Kidney capillary endothelial cell (primary cell): ENCODE measurements around the gene LACTB.

Experiments used
- DNase-seq: peaks from one replicate; pipeline ENCODE4 v3.0.0-alpha.2; 2018; ENCODE audit warnings: low spot score

LACTB gene

GRCh38 chr15:63133786-63134185 is 12.1 kb downstream of the LACTB start:
- DNase-seq: no peak

GRCh38 chr15:63134245-63134985 is 12.8 kb downstream of the LACTB start:
- DNase-seq: no peak

GRCh38 chr15:63135281-63135680 is 13.6 kb downstream of the LACTB start:
- no peak for DNase-seq

GRCh38 chr15:63135804-63136203 is 14.1 kb downstream of the LACTB start:
- peak; percentile 94 for DNase-seq

GRCh38 chr15:63136742-63137141 is 15.1 kb downstream of the LACTB start:
- DNase-seq: no peak

DNA sequence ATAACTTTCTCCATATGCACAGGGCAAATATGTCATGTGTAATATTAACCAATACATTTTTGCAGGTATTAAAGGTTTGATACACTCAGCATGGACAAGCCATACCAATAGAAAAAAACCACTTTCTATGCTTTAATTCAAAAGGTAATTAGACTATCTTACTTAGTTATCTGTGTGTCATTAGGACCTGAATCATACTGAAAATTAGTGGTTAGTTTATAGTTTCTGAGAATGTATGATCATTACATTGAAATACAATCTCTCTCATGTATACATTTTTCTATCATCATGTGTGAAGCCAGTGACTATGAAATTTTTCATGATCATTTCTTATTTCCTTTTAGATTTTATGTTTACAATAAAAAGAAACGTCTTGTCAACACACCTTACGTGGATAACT is 19.3 kb downstream of the LACTB start:
- DNase-seq: no peak

DNA sequence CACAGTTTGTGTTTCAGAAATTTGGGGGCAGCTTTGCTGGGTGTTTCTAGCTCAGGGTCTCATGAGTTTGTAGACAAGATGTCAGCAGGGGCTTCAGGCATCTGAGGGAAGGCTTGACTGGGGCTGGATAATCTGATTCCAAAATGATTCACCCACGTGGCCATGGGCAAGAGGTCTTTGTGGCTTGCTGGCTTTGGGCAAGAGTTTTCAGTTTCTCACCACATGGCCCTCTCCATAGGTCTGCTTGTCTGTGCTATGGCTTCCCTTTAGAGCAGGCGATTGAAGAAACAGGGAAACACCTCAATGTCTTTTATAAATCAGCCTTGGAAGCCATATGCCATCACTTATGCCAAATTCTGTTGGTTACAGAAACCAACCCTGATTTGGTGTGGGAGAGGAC is 23.8 kb downstream of the LACTB start:
- no peak for DNase-seq

DNA sequence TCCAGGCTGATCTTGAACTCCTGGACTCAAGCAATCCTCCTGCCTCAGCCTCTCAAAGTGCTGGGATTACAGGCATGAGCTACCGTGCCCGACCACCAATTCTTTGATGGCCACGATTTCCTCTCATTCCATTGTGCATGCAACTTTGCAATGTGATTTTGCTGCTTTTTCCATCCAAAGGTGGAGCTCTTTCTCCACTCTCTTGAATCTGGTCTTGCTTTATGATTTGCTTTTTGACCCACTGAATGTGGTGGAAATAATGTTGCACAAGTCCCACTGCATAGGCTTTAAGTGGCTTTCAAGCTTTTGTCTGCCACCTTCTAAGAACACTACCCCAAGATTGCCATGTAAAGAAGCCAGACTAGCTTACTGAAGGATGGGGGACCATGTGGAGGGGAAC is 25.0 kb downstream of the LACTB start:
- no peak for DNase-seq

GRCh38 chr15:63151665-63152064 is 30.0 kb downstream of the LACTB start:
- DNase-seq: no peak

GRCh38 chr15:63155486-63155885 is 33.8 kb downstream of the LACTB start:
- DNase-seq: no peak

DNA sequence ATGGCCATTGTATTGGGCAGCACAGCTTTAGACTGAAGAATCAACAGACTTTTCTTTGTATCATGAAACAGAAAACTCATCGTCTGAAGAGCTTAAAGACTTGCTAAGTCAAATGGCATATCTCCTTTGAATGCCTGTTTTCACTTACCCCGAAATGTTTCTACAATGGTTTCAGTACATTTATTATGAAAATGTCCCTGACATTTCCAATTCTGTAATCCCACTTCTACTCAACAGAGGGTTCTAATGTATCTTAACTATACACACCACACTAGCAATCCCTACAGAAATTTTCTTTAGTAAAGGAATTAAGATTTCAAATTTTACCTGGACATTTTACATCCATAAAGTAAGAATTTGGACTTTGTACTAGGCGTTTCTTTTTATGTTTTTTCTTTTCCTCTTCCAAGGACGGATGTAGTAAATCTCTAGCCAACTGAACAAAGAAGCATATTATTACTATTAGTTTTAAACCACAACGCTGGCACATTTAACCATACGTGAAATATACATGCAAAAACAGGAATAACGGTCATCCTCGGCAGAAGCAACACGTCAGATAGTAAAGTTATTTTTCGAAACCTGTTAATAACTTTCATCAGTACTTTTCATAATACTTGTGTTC is 34.5 kb downstream of the LACTB start:
- DNase-seq: no peak

DNA sequence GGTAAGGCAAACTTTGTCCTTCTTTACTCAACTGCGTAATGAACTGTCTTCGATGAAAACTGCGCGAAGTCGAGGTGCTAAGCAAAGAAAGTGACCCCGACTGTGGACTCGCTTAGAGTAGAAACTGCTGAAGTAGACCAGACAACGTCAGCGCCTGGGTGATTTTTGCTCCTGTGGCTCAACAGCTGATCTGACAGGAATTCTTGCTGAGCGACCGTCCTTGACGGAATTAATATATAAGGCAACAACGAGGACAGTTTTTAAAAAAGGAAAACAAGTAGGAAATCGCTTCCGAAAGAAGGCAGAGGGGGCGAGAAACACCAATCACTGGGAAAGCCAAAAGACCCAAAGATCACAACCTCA is 35.1 kb downstream of the LACTB start:
- no peak for DNase-seq

GRCh38 chr15:63157118-63157843 is 35.6 kb downstream of the LACTB start, which contains the start of gene RPS27L:
Gene RPS27L, minus strand, starts transcription at chr15:63157477. Its CDS starts 72 bp downstream, at chr15:63157405.
- peak; percentile 83 for DNase-seq

DNA sequence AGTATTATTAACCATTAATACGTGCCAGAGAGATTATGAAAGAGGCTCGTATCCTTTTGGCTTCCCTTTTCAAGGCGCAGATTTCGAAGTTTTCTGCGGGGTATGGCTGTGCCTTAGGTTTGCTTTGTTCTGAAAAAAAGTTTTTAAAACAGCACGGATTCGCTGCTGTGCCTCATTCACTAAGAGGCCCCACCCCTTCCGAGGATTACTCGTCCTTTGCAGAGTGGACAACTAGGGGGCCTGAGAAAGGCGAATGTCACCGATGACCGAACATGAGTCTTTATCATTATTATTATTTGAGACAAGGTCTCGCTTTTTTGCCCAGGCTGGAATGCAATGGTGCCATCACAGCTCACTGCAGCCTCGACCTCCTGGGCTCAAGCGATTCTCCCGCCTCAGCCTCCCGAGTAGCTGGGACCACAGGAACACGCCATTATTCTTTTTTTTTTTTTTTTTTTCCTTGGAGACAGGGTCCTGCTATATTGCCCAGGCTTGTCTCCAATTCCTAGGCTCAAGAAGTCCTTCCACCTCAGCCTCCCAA is 36.3 kb downstream of the LACTB start:
- DNase-seq: peak; percentile 75

- DNase-seq: no peak
Measured at GRCh38 chr15:63160638-63161037, 39.0 kb downstream of the LACTB start.

GRCh38 chr15:63163217-63163616 is 41.6 kb downstream of the LACTB start:
- DNase-seq: no peak

- DNase-seq: no peak
Measured at GRCh38 chr15:63165166-63165859, 43.7 kb downstream of the LACTB start.

- no peak for DNase-seq
Measured at GRCh38 chr15:63166219-63166618, 44.6 kb downstream of the LACTB start.

DNA sequence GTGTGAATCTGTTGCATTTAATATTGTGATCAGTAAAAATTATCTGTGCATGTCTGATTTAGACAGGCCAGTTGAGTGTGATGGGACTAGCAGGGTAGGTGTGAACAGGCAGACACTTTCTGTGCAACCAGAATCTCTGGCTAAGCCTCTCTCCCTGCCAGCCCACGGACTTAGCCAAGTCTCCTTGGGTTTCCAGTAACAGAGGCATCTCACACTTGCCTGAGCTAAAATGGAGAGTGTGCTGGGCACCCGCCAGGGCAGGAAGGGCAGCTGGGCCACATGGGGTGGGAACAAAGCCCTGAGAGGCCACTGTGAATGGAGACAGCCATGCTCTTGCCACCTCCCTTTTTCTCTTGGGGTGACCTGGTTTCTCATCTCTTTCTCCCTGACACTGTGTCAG is 48.1 kb downstream of the LACTB start:
- DNase-seq: no peak

- no peak for DNase-seq
Measured at GRCh38 chr15:63172376-63172775, 50.7 kb downstream of the LACTB start.

GRCh38 chr15:63172851-63173451 is 51.3 kb downstream of the LACTB start:
- DNase-seq: no peak

DNA sequence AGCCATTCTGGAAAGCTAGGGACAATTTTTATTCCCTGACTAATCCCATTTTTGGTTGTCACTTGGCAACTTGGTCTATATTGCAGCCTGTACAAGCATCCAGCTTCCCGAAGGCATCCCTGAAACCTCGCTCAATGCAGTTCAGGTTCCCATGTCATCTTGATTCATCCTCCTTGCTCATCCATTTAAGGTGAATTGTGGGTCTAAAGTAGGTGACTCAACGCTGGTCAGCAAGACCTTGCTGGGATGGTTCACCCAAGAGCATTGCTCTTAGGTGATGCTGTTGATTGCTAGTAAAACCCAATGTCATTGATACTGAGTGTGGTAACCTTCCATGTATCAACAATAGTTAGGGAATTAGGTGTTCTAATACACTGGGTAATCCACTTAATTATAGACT is 54.6 kb downstream of the LACTB start:
- no peak for DNase-seq
